ENCODE results near the gene BIRC6.

DNA sequence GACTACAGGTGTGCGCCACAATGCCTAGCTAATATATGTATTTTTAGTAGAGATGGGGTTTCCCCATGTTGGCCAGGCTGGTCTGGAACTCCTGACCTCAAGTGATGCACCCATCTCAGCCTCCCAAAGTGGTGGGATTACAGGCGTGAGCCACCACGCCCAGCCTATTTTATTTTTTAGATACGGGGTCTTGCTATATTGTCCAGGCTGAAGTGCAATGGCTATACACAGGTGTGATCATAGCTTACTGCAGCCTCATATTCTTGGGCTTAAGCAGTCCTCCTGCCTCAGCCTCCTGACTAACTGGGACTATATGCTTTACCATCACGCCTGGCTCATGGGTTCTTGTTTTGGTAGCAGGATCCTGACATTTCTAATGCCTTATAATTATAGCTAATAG is 42.4 kb downstream of the BIRC6 start:
- TF ChIP-seq, protein P1, sequence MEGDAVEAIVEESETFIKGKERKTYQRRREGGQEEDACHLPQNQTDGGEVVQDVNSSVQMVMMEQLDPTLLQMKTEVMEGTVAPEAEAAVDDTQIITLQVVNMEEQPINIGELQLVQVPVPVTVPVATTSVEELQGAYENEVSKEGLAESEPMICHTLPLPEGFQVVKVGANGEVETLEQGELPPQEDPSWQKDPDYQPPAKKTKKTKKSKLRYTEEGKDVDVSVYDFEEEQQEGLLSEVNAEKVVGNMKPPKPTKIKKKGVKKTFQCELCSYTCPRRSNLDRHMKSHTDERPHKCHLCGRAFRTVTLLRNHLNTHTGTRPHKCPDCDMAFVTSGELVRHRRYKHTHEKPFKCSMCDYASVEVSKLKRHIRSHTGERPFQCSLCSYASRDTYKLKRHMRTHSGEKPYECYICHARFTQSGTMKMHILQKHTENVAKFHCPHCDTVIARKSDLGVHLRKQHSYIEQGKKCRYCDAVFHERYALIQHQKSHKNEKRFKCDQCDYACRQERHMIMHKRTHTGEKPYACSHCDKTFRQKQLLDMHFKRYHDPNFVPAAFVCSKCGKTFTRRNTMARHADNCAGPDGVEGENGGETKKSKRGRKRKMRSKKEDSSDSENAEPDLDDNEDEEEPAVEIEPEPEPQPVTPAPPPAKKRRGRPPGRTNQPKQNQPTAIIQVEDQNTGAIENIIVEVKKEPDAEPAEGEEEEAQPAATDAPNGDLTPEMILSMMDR (optimal IDR thresholded peaks at IDR 0.05 in 1 of 3, IDR thresholded peaks at IDR 0.05 in 1 of 3, conservative IDR thresholded peaks at IDR 0.05 in 1 of 3; ENCODE audit: extremely low read depth in 1 of 3, insufficient read depth in 2 of 3, low read length in 3 of 3): no peak
- no peak for TF ChIP-seq EZH2 (IDR thresholded peaks at IDR 0.05; ENCODE audit: low read length)
